Sigmoid colon (tissue), 7 donors: ENCODE measurements around the gene CFAP410. TPM values are rescaled to one million over a fixed set of nuclear protein-coding genes. Genes with fewer than 3 reads are reported as not detected.

Experiments used
- DNase-seq: peaks from one replicate; pipeline ENCODE4 v3.0.0-alpha.2; 2019
- H3K27ac ChIP-seq, 4 donors: fragments of 200-600 bp; sonication (generic); one replicate each; pipeline ENCODE4 v1.5.1; 2016 to 2019; ENCODE audit warnings: mild to moderate bottlenecking in 1 of 4
- H3K27me3 ChIP-seq, 3 donors: fragments of 200-600 bp; sonication (generic); one replicate each; pipeline ENCODE4 v1.5.1; 2019; ENCODE audit warnings: mild to moderate bottlenecking in 1 of 3
- H3K36me3 ChIP-seq, 4 donors: fragments of 200-600 bp; sonication (generic); one replicate each; pipeline ENCODE4 v1.5.1; 2016 to 2019
- H3K4me1 ChIP-seq, 4 donors: fragments of 200-600 bp; sonication (generic); one replicate each; pipeline ENCODE4 v1.5.1; 2017 to 2019
- H3K4me3 ChIP-seq, 4 donors: fragments of 200-600 bp; sonication (generic); one replicate each; pipeline ENCODE4 v1.5.1; 2017 to 2019; ENCODE audit warnings: mild to moderate bottlenecking in 2 of 4, moderate library complexity in 1 of 4
- H3K9me3 ChIP-seq, 4 donors: fragments of 200-600 bp in 3 of 4; sonication (generic) in 3 of 4; one replicate each; pipeline versions ENCODE4 v1.5.1 to v1.6.1; 2013 to 2019
- CTCF ChIP-seq, 4 experiments: fragments of 450-650 bp in 3 of 4; fragments of 200-600 bp in 1 of 4; IDR thresholded peaks; one replicate each; pipeline ENCODE4 v1.5.1; 2016 to 2019; ENCODE audit warnings: antibody characterized with exemption in 4 of 4, mild to moderate bottlenecking in 3 of 4, moderate library complexity in 2 of 4
- EP300 ChIP-seq, 4 donors: sonication (generic); formaldehyde crosslinking; IDR thresholded peaks; one replicate each; pipeline ENCODE4 v1.6.1; 2017; ENCODE audit warnings: antibody characterized with exemption in 4 of 4
- POLR2A ChIP-seq, 2 donors: fragments of 450-650 bp; IDR thresholded peaks; one replicate each; pipeline ENCODE4 v1.6.1; 2016; ENCODE audit warnings: antibody characterized with exemption in 2 of 2, mild to moderate bottlenecking in 2 of 2, moderate library complexity in 2 of 2
- POLR2AphosphoS5 ChIP-seq, 4 donors: sonication (generic); formaldehyde crosslinking; IDR thresholded peaks; one replicate each; pipeline ENCODE4 v1.6.1; 2017; ENCODE audit warnings: antibody characterized with exemption in 4 of 4
- WGBS, 2 donors: extraction: QIAGEN DNeasy Blood & Tissue Kit; methylation state at CpG; one replicate each; pipeline ENCODE4 v1.1.7; 2013; 5-methylcytosine and 5-hydroxymethylcytosine counted together
- intact Hi-C: fragments of 100-400 bp; cut with DNase I; formaldehyde crosslinking; loops from one replicate; pipeline ENCODE4 v1.15.1; 2023
- polyA plus RNA-seq, 3 donors: library from polyadenylated mRNA; stranded (reverse); fragments of 200-250 nt; gene quantifications; one replicate each; pipeline ENCODE4 v1.2.3, GENCODE V29; 2013
- total RNA-seq, 4 donors: library from RNA; depleted of rRNA; stranded (reverse); fragments of >200 nt; gene quantifications; one replicate each; pipeline ENCODE4 v1.1.0, GENCODE V29; 2016
- donor health status: healthy with polysubstance abuse.
- donor health status: Bipolar disorder and iron deficiency.
- donor health status: healthy.

Gene CFAP410
- total and polyA plus RNA-seq, 7 donors, result 12.7 to 31.7 (median 28.2) TPM

- Histone ChIP-seq H3K9me3 (no peaks in the 10 kb centered on the region), H3K4me1 (no peaks in the 10 kb centered on the region), H3K27me3 (peaks cover 0 to 22% (median 3%) of the 10 kb centered on the region in 3 donors), H3K4me3 (no peak overlapping the region), H3K27ac (no peak overlapping the region), H3K36me3 (no peaks in the 10 kb centered on the region)
- TF ChIP-seq POLR2AphosphoS5 (IDR thresholded peaks at IDR 0.05), result no peak
- TF ChIP-seq POLR2A (IDR thresholded peaks at IDR 0.05), result no peak
- intact Hi-C loops, result no loop called here
- no peak for DNase-seq
- 90 to 94% methylated on average over 11 of the region's 11 CpGs for WGBS, 2 donors
These were observed 17.0 kb upstream of the CFAP410 start for GRCh38 chr21:44356160-44356559.

DNA sequence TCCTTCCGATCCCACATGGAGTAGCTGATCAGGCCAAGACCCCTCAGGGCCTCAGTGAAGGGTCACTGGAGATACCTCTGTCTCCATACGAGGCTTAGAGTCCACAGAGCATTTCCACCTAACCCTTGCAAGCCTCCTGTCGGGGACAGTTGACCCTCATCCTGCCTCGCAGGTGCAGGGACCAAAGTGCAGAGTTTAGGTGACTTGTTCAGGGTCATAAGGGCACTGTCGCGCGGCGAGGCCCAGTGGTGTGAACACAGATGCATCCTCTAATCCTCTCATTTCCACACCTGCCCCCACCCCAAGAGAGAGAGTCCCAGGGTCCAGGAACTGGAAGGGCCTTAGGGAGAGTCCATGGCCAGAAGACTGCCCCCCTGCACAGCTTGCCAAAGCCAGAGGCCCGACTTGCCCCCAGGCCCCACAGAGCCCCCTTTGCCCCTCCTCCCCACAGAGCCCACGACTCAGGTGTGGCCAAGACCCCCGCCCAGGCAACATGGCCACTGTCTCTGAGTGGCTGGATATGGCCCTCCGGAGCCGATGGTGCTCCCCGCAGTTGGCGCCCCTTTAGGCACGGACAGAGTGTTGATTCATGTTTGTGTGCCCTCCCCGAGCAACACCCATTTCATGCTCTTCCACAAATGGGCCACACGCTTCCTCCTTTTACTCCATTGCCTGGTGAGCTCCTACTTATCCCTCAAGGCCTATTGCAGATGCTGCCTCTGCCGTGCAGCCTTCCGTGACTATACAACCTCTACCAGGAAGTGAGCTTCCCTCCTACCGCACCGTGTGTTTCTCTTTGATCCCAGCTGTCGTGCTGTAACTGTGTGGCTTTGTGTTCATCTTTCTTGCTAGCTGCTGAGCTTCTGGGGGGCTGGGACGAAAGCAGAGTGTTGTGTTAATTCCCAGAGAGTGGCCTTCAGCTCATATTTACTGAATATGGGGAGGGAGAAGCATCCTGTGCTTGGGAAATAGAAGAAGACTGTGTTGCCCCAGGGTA is 15.9 kb upstream of the CFAP410 start:
- intact Hi-C loops, result no loop called here
- no peak for DNase-seq
- no peak overlapping the region for H3K27ac ChIP-seq
- TF ChIP-seq POLR2A (IDR thresholded peaks at IDR 0.05) (no peak), CTCF (IDR thresholded peaks at IDR 0.05) (no peak), POLR2AphosphoS5 (IDR thresholded peaks at IDR 0.05) (no peak), EP300 (IDR thresholded peaks at IDR 0.05) (no peak)
- peak overlapping the region in 1 of 4 donors; percentile 31 for H3K4me3 ChIP-seq
- H3K36me3 ChIP-seq, result no peaks in the 10 kb centered on the region
- no peaks in the 10 kb centered on the region for H3K9me3 ChIP-seq
- peaks cover 6 to 28% (median 14%) of the 10 kb centered on the region in 3 donors for H3K27me3 ChIP-seq
- 66 to 70% methylated on average over 24 of the region's 24 CpGs for WGBS, 2 donors
- peaks cover 0 to 6% (median 3%) of the 10 kb centered on the region in 4 donors for H3K4me1 ChIP-seq

- 71 to 75% methylated on average over 8 of the region's 8 CpGs for WGBS, 2 donors
- Histone ChIP-seq H3K27me3 (peaks cover 17 to 38% (median 25%) of the 10 kb centered on the region in 3 donors), H3K36me3 (no peaks in the 10 kb centered on the region), H3K4me3 (peak overlapping the region in 2 of 4 donors; percentile 9 to 31), H3K4me1 (peaks cover 0 to 10% (median 6%) of the 10 kb centered on the region in 4 donors), H3K27ac (peak overlapping the region in 3 of 4 donors; percentile 48 to 62 (median 55)), H3K9me3 (no peaks in the 10 kb centered on the region)
- no peak for DNase-seq
- intact Hi-C loops, result no loop called here
- TF ChIP-seq EP300 (IDR thresholded peaks at IDR 0.05) (no peak), POLR2AphosphoS5 (IDR thresholded peaks at IDR 0.05) (peak in 1 of 4 donors; percentile 10)
These were observed 14.8 kb upstream of the CFAP410 start for GRCh38 chr21:44354001-44354405.

DNA sequence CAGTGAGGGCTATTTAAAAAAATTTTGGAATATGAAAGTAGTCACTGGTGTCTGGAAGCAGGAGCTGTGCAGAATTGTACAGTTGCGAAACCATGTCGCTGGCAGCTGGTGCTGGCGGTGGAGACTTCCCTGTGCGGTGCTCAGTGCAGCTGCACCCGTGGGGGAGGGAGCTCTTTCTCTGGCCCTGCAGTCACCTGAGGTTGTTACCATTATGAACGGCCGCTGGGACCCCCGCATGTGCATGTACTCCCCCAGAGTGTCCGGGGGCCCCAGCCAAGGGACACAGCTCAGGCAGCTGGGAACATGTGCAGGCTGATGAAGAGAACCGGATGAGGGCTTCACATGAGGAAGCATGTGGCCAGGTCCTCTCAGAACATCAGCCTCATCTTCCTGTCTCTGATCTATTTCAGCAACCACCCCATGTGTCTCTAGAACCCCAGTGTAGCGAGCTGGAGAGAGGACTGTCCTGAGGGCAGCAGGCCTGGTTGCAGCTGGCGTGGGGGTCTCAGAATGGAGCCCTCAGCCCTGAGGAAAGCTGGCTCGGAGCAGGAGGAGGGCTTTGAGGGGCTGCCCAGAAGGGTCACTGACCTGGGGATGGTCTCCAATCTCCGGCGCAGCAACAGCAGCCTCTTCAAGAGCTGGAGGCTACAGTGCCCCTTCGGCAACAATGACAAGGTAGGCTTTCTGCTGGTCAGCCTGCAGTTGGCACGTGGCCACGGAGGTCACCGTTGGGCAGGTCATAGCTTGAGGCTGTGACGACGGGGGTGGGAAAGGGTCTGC is 14.2 kb upstream of the CFAP410 start, which contains the start of gene TRPM2:
Gene TRPM2, plus strand, starts transcription at position 431 of the 780 bp plus-strand sequence. Its CDS starts 80 bp downstream, at position 511.
- peaks cover 17 to 45% (median 31%) of the 10 kb centered on the region in 3 donors for H3K27me3 ChIP-seq
- DNase-seq, result no peak
- H3K4me1 ChIP-seq, result peaks cover 0 to 10% (median 6%) of the 10 kb centered on the region in 4 donors
- H3K36me3 ChIP-seq, result no peaks in the 10 kb centered on the region
- intact Hi-C loops, result no loop called here
- peak within 1 kb of the TSS in 3 of 4 donors; percentile 48 to 62 (median 55) for H3K27ac ChIP-seq
- TF ChIP-seq POLR2AphosphoS5 (IDR thresholded peaks at IDR 0.05) (no peak), EP300 (IDR thresholded peaks at IDR 0.05) (no peak), POLR2A (IDR thresholded peaks at IDR 0.05) (no peak), CTCF (IDR thresholded peaks at IDR 0.05) (no peak)
- H3K9me3 ChIP-seq, result no peaks in the 10 kb centered on the region
- WGBS, 2 donors, result 53 to 60% methylated on average over 21 of the region's 21 CpGs
- peak within 1 kb of the TSS in 2 of 4 donors; percentile 9 to 31 for H3K4me3 ChIP-seq

DNA sequence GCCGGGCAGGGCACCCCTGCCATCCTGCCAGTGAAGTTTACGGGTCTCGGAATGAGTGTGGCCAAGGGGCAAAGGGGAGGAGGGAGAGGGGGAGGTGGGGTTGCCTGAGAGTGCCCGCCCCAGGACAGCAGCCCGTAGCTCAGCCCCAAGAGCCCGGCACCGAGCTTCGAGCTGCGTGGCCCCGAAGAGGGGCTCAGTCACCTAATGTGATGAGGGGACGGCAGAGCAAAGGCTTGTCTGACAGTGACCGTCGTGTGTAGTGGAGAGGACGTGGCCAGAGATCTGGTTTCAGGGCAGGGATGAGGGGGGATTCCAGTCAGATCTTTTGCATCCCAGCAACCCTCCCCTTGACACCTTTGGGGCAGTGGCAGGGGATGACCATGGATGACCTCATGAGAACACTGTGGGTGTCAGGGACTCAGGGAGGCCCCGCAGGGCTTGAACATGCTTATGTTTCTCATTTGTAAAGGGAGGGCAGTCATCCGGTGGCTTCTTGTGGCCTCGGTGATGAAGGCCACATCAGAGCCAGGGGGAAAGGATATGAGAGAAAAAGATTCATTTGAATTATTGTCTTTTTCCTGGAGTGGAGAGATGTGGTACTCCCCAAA is 13.2 kb upstream of the CFAP410 start:
- TF ChIP-seq POLR2A (IDR thresholded peaks at IDR 0.05), result no peak
- no peak for TF ChIP-seq CTCF (IDR thresholded peaks at IDR 0.05)
- TF ChIP-seq POLR2AphosphoS5 (IDR thresholded peaks at IDR 0.05), result no peak
- TF ChIP-seq EP300 (IDR thresholded peaks at IDR 0.05), result no peak
- H3K27me3 ChIP-seq, result peaks cover 17 to 54% (median 34%) of the 10 kb centered on the region in 3 donors
- no peaks in the 10 kb centered on the region for H3K9me3 ChIP-seq
- peaks cover 0 to 10% (median 6%) of the 10 kb centered on the region in 4 donors for H3K4me1 ChIP-seq
- WGBS, 2 donors, result 77 to 80% methylated on average over 17 of the region's 17 CpGs
- H3K4me3 ChIP-seq, result no peak overlapping the region
- no peaks in the 10 kb centered on the region for H3K36me3 ChIP-seq
- no peak for DNase-seq
- H3K27ac ChIP-seq, result peak overlapping the region in 2 of 4 donors; percentile 19 to 28
- intact Hi-C loops, result no loop called here
